GM15510 (cell line): ENCODE data around the gene DPM1.

Source experiments
- POLR2A ChIP-seq: IDR thresholded peaks from 3 replicates; pipeline ENCODE4 v1.6.1; 2011; ENCODE audit warnings: borderline replicate concordance; ENCODE audit not compliant: insufficient read length; ENCODE audit errors: extremely low read depth

The DPM1 gene

GRCh38 chr20:50928469-50928868 is 29.9 kb downstream of the DPM1 start:
- TF ChIP-seq POLR2A = no peak

- no peak for TF ChIP-seq POLR2A
These were observed 31.8 kb downstream of the DPM1 start for GRCh38 chr20:50926530-50926929.

DNA sequence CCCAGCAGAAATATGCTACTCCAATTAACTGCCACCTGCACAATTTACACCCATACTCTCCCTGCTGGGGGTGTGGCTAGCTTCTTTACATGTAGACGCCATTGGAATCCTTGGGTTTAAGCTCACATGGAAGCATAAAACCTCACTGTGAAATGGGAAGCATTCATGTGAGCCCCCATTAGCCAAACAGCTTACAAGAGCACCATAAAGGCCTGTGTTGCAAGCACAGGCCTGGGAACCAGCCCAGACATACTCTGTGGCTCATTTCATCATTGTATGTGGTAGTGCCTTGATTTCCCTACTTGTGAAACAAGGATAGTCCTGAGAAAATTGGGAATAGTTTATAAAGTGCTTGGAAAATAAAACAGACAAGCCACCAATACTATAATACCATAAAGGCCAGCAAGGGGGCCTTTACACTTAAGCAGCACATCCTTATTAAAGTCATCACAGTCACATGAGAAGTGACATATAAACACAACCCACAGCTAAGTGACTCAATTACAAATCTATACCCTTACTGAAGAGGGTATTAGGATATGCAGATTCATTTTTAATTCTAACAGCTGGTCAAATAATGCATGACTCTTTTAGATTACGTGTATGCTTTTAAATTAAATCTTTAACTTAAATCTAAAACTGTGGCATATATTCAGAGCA is 33.9 kb downstream of the DPM1 start:
- no peak for TF ChIP-seq POLR2A

GRCh38 chr20:50921803-50922501 is 36.4 kb downstream of the DPM1 start:
- no peak for TF ChIP-seq POLR2A

GRCh38 chr20:50920997-50921396 is 37.3 kb downstream of the DPM1 start:
- no peak for TF ChIP-seq POLR2A

DNA sequence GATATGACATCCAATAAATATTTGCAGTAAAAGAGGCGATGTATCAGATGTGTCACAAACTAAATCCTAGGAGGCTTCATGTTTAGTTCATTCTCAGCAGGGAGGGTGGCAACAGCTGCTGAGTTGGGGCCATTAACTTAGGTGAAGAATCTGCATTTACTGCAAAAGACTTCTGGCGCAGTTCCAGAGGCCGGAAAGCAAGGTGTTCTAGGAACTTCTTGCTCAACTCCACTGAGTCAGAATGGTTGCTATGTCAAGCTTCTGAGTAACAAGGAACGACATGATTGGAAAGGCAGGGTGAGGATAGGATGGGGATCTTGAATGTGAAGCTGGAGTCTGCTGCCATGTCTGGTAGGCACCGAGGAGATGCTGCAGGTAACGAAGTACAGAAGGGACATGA is 38.8 kb downstream of the DPM1 start:
- no peak for TF ChIP-seq POLR2A

- no peak for TF ChIP-seq POLR2A
These were observed 39.9 kb downstream of the DPM1 start for GRCh38 chr20:50918403-50918802.

DNA sequence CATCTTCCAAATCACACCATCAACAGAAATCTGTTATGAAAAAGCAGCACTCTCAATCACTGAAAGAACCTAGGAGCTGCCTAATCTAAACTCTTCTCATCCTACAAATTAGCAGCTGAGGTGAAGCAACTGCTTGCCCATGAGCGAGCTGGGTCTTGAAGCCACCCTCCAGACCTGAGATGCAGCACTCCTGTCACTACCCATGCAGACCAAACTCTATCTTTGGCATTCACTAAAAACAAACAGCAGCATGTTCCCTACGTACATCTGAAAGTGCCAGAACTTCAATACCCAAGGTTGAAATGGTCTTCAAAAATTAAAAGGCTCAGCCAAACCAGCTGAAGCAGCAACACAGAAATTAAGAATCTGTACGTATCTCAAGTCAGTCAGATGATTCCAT is 41.4 kb downstream of the DPM1 start:
- TF ChIP-seq POLR2A = no peak

DNA sequence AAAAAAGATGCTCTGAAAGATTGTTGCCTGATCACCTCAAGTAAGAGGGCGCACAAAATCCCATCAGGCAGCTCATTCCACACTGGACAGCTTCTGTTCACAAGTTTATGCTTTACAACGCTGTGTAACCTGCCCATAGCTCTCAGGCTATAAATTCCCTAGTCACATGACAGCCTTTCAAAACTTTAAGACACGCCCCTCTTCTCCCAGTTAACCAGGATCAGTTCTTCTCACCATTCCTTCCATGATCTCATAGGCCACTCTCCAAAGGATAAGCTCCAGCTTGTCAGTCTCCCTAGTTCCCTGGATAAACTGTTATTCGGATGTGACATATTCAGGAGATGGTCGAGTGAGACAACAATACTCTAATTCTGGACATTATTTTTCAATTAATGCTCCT is 42.1 kb downstream of the DPM1 start:
- no peak for TF ChIP-seq POLR2A

- no peak for TF ChIP-seq POLR2A
These were observed 42.9 kb downstream of the DPM1 start for GRCh38 chr20:50915424-50915823.

GRCh38 chr20:50913690-50914375 is 44.5 kb downstream of the DPM1 start:
- no peak for TF ChIP-seq POLR2A

DNA sequence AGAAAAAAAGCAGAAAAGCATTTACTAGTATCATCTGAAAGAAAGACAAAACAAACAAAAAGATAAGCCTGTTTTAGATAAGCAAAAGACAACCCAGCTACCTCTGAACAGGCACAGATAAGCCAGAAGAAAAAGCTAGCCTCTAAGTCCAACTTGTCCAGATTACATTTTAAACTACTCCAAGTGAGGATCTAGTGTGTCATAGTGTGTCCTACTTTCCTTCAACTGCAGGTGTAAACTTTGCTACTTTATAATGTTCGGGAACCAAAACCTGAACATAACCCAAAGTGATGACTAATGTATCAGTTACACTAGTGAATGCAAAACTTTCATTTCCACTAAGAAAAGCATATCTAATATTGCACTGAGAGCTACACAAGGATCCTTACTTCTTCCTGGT is 46.6 kb downstream of the DPM1 start:
- TF ChIP-seq POLR2A = no peak

GRCh38 chr20:50911030-50911429 is 47.3 kb downstream of the DPM1 start:
- TF ChIP-seq POLR2A = no peak

GRCh38 chr20:50909413-50909812 is 48.9 kb downstream of the DPM1 start:
- no peak for TF ChIP-seq POLR2A

GRCh38 chr20:50904067-50904570 is 54.2 kb downstream of the DPM1 start:
- TF ChIP-seq POLR2A = no peak
